ENCODE measurements around the gene BEND5.

Gene BEND5

GRCh38 chr1:48767975-48768510, 8.6 kb downstream of the BEND5 start:
- TF ChIP-seq CTCF (conservative IDR thresholded peaks at IDR 0.05) (no peak), ZFX (IDR thresholded peaks at IDR 0.05) (no peak)
- H3K27ac ChIP-seq: no peak overlapping the region

GRCh38 chr1:48765335-48765734, 11.4 kb downstream of the BEND5 start:
- TF ChIP-seq CTCF (conservative IDR thresholded peaks at IDR 0.05) (no peak), ZFX (IDR thresholded peaks at IDR 0.05) (no peak)

GRCh38 chr1:48761986-48762385, 14.7 kb downstream of the BEND5 start:
- no peak for TF ChIP-seq ZFX (IDR thresholded peaks at IDR 0.05)
- no peak for TF ChIP-seq CTCF (conservative IDR thresholded peaks at IDR 0.05)

More at GRCh38 chr1:48765335-48765734, 11.4 kb downstream of the BEND5 start:
- no peak overlapping the region for H3K27ac ChIP-seq

GRCh38 chr1:48761411-48761810, 15.3 kb downstream of the BEND5 start:
- TF ChIP-seq CTCF (conservative IDR thresholded peaks at IDR 0.05) (no peak), ZFX (IDR thresholded peaks at IDR 0.05) (no peak)
- no peak overlapping the region for H3K27ac ChIP-seq

More at GRCh38 chr1:48761986-48762385, 14.7 kb downstream of the BEND5 start:
- H3K27ac ChIP-seq: no peak overlapping the region

GRCh38 chr1:48760857-48761256, 15.8 kb downstream of the BEND5 start:
- TF ChIP-seq ZFX (IDR thresholded peaks at IDR 0.05) (no peak), CTCF (conservative IDR thresholded peaks at IDR 0.05) (no peak)
- no peak overlapping the region for H3K27ac ChIP-seq

- TF ChIP-seq CTCF (conservative IDR thresholded peaks at IDR 0.05): no peak
- no peak for TF ChIP-seq ZFX (IDR thresholded peaks at IDR 0.05)
- no peak overlapping the region for H3K27ac ChIP-seq
Measured at GRCh38 chr1:48758976-48759375, 17.7 kb downstream of the BEND5 start.

GRCh38 chr1:48757363-48757762, 19.3 kb downstream of the BEND5 start:
- H3K27ac ChIP-seq: no peak overlapping the region
- TF ChIP-seq CTCF (conservative IDR thresholded peaks at IDR 0.05): no peak
- TF ChIP-seq ZFX (IDR thresholded peaks at IDR 0.05): no peak

Data from C4-2B (cell line).